OCI-LY7 (cell line): Measurements from ENCODE around the gene NUDT21. TPM values are rescaled to one million over a fixed set of nuclear protein-coding genes. Genes with fewer than 3 reads are reported as not detected.

Source experiments
- BruUV-seq: library from RNA; stranded (reverse); fragments of 400-500 nt; replicated peaks from 2 replicates; lab custom pipeline; 2021; lab: Mats Ljungman, UMichigan
- CTCF ChIA-PET: fragments of 300-600 bp; sonication (Branson Sonifier 250); formaldehyde crosslinking; loops from one replicate; lab custom pipeline; 2022; ENCODE audit warnings: antibody characterized with exemption; ENCODE audit not compliant: unreplicated experiment; lab: Charles Lee
- POLR2A ChIA-PET: fragments of 300-600 bp; sonication (Branson Sonifier 250); formaldehyde crosslinking; loops from one replicate; lab custom pipeline; 2022; ENCODE audit warnings: antibody characterized with exemption; lab: Charles Lee
- DNase-seq: peaks from one replicate; pipeline ENCODE4 v3.0.0-alpha.2; 2015; ENCODE audit warnings: low spot score
- H2AFZ ChIP-seq: fragments of 200-600 bp; sonication (generic), shearing (Covaris generic); 2 replicates; pipeline ENCODE4 v1.6.1; 2014; ENCODE audit warnings: mild to moderate bottlenecking, antibody characterized with exemption, low read length, moderate library complexity
- H3K27ac ChIP-seq: fragments of 200-600 bp; sonication (generic); 2 replicates; pipeline ENCODE4 v1.5.1; 2014; ENCODE audit warnings: mixed run types, low read depth, mild to moderate bottlenecking, moderate library complexity, low read length, inconsistent platforms; ENCODE audit not compliant: poor library complexity, severe bottlenecking
- H3K36me3 ChIP-seq: fragments of 200-600 bp; sonication (generic); 2 replicates; pipeline ENCODE4 v1.6.1; 2014; ENCODE audit warnings: mild to moderate bottlenecking, antibody characterized with exemption, low read length, moderate library complexity, mixed read lengths; ENCODE audit not compliant: insufficient read depth
- H3K4me1 ChIP-seq: fragments of 200-600 bp; sonication (generic); 2 replicates; pipeline ENCODE4 v1.5.1; 2014; ENCODE audit warnings: mild to moderate bottlenecking, low read length; ENCODE audit not compliant: insufficient read depth, poor library complexity, severe bottlenecking
- H3K4me2 ChIP-seq: fragments of 200-600 bp; sonication (generic); 2 replicates; pipeline ENCODE4 v1.6.1; 2014; ENCODE audit warnings: mild to moderate bottlenecking, low read length
- H3K4me3 ChIP-seq: fragments of 200-600 bp; sonication (generic); 2 replicates; pipeline ENCODE4 v1.5.1; 2014; ENCODE audit warnings: mild to moderate bottlenecking, low read depth, low read length; ENCODE audit not compliant: poor library complexity, severe bottlenecking
- H3K79me2 ChIP-seq: fragments of 200-600 bp; sonication (generic); 2 replicates; pipeline ENCODE4 v1.6.1; 2016; ENCODE audit warnings: low read depth, mild to moderate bottlenecking, low read length, moderate library complexity, mixed read lengths; ENCODE audit not compliant: insufficient read depth
- H3K9me2 ChIP-seq: fragments of 200-600 bp; sonication (generic); 2 replicates; pipeline ENCODE4 v1.6.1; 2016; ENCODE audit warnings: mild to moderate bottlenecking, low read length, mixed read lengths; ENCODE audit not compliant: insufficient read depth
- H3K9me3 ChIP-seq: fragments of 200-600 bp; sonication (generic); 2 replicates; pipeline ENCODE4 v1.6.1; 2014; ENCODE audit warnings: mild to moderate bottlenecking, mixed run types, low read length, mixed read lengths
- H4K20me1 ChIP-seq: fragments of 200-600 bp; sonication (generic); 2 replicates; pipeline ENCODE4 v1.6.1; 2014; ENCODE audit warnings: mild to moderate bottlenecking, antibody characterized with exemption, low read length, moderate library complexity, mixed read lengths; ENCODE audit not compliant: insufficient read depth
- EZH2phosphoT487 ChIP-seq: fragments of 200-600 bp; sonication (generic); IDR thresholded peaks from 2 replicates; pipeline ENCODE4 v1.6.1; 2018; ENCODE audit warnings: low read depth, borderline replicate concordance, mild to moderate bottlenecking, mixed run types, antibody characterized with exemption, low read length, moderate library complexity, mixed read lengths
- intact Hi-C: fragments of 100-400 bp; cut with micrococcal nuclease; formaldehyde crosslinking; loops from one replicate; pipeline ENCODE4 v1.10.0; 2022; ENCODE audit not compliant: unreplicated experiment
- total RNA-seq, 2 experiments: library from RNA; depleted of rRNA in 1 of 2; stranded (reverse); fragments of >200 nt in 1 of 2; shearing (Covaris generic) in 1 of 2; gene quantifications; 2 replicates each; pipeline ENCODE4 v1.2.3, GENCODE V29; 2014 to 2022
- TF ChIP-seq, protein P1 (sequence below): fragments of 200-600 bp; sonication (generic); conservative IDR thresholded peaks from 2 replicates; pipeline ENCODE4 v1.5.1; 2014; ENCODE audit warnings: mild to moderate bottlenecking, antibody characterized with exemption, low read length, moderate library complexity, mixed read lengths

NUDT21 gene
- total RNA-seq, 2 experiments from 2014 or later = 229 to 273 TPM

DNA sequence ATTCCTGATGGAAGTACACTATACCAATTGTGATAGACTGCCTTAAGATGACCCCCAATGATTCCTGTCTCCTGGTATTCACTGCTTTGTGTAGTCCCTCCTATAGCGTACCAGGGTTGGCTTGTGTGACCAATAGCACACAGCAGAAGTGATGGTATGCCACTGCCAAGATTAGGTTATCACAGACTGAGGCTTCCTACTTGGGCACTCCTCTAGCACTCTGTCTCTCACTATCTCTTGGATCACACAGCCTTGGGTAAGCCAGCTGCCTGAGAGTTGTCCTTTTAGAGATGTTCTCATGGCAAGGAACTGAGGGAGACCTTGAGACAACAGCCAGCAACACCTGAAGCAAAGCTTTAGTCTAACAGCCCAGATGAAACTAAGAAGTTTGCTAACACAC is 13.1 kb downstream of the NUDT21 start:
- no TSS peak for BruUV-seq

DNA sequence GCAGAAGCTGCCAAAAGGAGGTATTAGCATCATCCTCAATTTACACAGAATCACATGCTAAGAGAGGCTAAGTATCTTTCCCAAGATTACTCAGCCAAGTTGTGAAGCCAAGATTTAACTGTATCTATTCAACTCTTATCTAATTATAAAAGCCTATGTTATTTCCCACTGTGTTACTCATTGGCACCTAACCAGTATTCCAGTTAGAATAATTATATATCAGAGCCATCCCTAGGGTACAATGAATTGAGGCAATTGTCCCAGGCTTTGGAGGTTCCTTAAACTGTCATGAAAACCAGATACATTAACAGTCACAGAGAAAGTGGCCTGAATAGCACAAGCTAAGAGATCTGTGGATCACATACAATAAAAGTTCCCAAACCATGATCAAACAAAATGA is 14.9 kb downstream of the NUDT21 start:
- CTCF ChIA-PET = no interaction called here
- H3K36me3 ChIP-seq = peaks cover 86% of the 10 kb centered on the region
- intact Hi-C loops = no loop called here

More for the DNA sequence above, 13.1 kb downstream of the NUDT21 start:
- Histone ChIP-seq H3K36me3 (peaks cover 86% of the 10 kb centered on the region), H3K4me3 (no peak overlapping the region), H3K79me2 (peaks cover 4% of the 10 kb centered on the region; the same call in 1 of the 2 replicates), H4K20me1 (no peaks in the 10 kb centered on the region), H3K9me3 (no peaks in the 10 kb centered on the region), H3K4me1 (no peaks in the 10 kb centered on the region), H3K27ac (no peak overlapping the region), H3K4me2 (no peak overlapping the region), H2AFZ (no peak overlapping the region), H3K9me2 (no peaks in the 10 kb centered on the region)
- CTCF ChIA-PET = no interaction called here
- intact Hi-C loops = no loop called here
- no peak for TF ChIP-seq EZH2phosphoT487
- TF ChIP-seq, protein P1, sequence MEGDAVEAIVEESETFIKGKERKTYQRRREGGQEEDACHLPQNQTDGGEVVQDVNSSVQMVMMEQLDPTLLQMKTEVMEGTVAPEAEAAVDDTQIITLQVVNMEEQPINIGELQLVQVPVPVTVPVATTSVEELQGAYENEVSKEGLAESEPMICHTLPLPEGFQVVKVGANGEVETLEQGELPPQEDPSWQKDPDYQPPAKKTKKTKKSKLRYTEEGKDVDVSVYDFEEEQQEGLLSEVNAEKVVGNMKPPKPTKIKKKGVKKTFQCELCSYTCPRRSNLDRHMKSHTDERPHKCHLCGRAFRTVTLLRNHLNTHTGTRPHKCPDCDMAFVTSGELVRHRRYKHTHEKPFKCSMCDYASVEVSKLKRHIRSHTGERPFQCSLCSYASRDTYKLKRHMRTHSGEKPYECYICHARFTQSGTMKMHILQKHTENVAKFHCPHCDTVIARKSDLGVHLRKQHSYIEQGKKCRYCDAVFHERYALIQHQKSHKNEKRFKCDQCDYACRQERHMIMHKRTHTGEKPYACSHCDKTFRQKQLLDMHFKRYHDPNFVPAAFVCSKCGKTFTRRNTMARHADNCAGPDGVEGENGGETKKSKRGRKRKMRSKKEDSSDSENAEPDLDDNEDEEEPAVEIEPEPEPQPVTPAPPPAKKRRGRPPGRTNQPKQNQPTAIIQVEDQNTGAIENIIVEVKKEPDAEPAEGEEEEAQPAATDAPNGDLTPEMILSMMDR = no peak
- DNase-seq = no peak
- POLR2A ChIA-PET = interaction anchor here (0.6 to 0.9 kb wide), 3 partner anchors 11 to 1515 kb away, joined by 3 to 7 read pairs (median 5); partner anchors contain the start of genes NUDT21 and OGFOD1

DNA sequence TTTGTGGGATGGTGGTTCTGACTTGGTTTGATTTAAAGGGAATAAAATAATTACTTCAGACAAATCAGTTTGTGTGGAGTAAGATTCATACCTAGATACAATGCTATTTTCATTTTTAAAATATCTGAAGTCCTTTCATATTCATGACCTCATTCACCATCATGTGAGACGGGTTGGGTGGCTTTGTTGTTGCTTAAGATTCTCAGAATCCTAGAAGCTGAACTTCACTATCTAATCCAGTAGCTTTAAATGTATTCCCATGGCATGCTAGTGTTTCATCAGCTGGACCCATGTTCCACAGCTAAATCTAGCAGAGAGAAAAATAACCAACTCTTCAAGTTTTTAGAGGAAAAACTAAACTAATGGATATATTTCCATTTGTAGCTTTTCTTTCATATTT is 23.0 kb downstream of the NUDT21 start:
- Histone ChIP-seq H3K79me2 (peaks cover 20% of the 10 kb centered on the region), H3K9me3 (no peaks in the 10 kb centered on the region), H2AFZ (no peak overlapping the region), H3K9me2 (no peaks in the 10 kb centered on the region), H3K36me3 (peaks cover 45% of the 10 kb centered on the region), H3K4me1 (peaks cover 13% of the 10 kb centered on the region), H4K20me1 (no peaks in the 10 kb centered on the region; the same call in 1 of the 2 replicates), H3K4me2 (no peak overlapping the region), H3K4me3 (no peak overlapping the region), H3K27ac (no peak overlapping the region)
- no peak for DNase-seq
- ChIA-PET POLR2A (no interaction called here), CTCF (no interaction called here)
- no TSS peak for BruUV-seq
- intact Hi-C loops = no loop called here
- TF ChIP-seq EZH2phosphoT487 = no peak
- TF ChIP-seq, protein P1 = no peak

More for the DNA sequence above, 14.9 kb downstream of the NUDT21 start:
- Histone ChIP-seq H3K27ac (no peak overlapping the region), H3K4me3 (no peak overlapping the region), H3K9me2 (no peaks in the 10 kb centered on the region), H3K4me1 (no peaks in the 10 kb centered on the region), H4K20me1 (no peaks in the 10 kb centered on the region), H2AFZ (no peak overlapping the region), H3K9me3 (no peaks in the 10 kb centered on the region), H3K79me2 (no peaks in the 10 kb centered on the region; the same call in 1 of the 2 replicates), H3K4me2 (no peak overlapping the region)
- DNase-seq = no peak
- TF ChIP-seq EZH2phosphoT487 = no peak
- TF ChIP-seq, protein P1 = no peak
- POLR2A ChIA-PET = interaction anchor here (0.7 kb wide), 1 partner anchor 16 kb away, joined by 3 read pairs; no protein-coding TSS in a partner anchor
- no TSS peak for BruUV-seq
